CD14-positive monocyte (primary cell): ENCODE measurements around the gene AQP6. TPM values are rescaled to one million over a fixed set of nuclear protein-coding genes. Genes with fewer than 3 reads are reported as not detected.
A peak's percentile ranks its signal among the peaks of the same experiment; 100 is the strongest.

Experiments
- DNase-seq, 3 donors: peaks; one replicate each; pipeline ENCODE4 v3.0.0-alpha.2; 2011 to 2022
- H2AFZ ChIP-seq: 2 replicates; pipeline ENCODE4 v1.6.0; 2012; ENCODE audit warnings: mild to moderate bottlenecking, low read depth, low read length, inconsistent platforms; ENCODE audit not compliant: insufficient read depth, poor library complexity, severe bottlenecking
- H3K27ac ChIP-seq, 2 donors: 1 replicate in 1 of 2; 2 replicates in 1 of 2; pipeline ENCODE4 v1.5.1; 2012 to 2013; ENCODE audit warnings: low read length in 2 of 2, control low read depth in 1 of 2, inconsistent platforms in 1 of 2, low read depth in 1 of 2, mild to moderate bottlenecking in 1 of 2
- H3K27me3 ChIP-seq, 2 donors: one replicate each; pipeline versions ENCODE4 v1.6.0 to v1.6.1; 2011 to 2013; ENCODE audit warnings: low read length in 2 of 2; ENCODE audit not compliant: control insufficient read depth in 2 of 2, insufficient read depth in 2 of 2
- H3K36me3 ChIP-seq, 2 donors: replicated peaks in 1 of 2; 1 replicate in 1 of 2; 2 replicates in 1 of 2; pipeline versions ENCODE4 v1.5.1 to v1.6.1; 2012 to 2013; ENCODE audit warnings: low read length in 2 of 2, control low read depth in 1 of 2, inconsistent platforms in 1 of 2, mild to moderate bottlenecking in 1 of 2; ENCODE audit not compliant: insufficient read depth in 2 of 2, control insufficient read depth in 1 of 2
- H3K4me1 ChIP-seq, 2 donors: 1 replicate in 1 of 2; 2 replicates in 1 of 2; pipeline versions ENCODE4 v1.5.1 to v1.6.1; 2012 to 2013; ENCODE audit warnings: low read length in 2 of 2, control low read depth in 1 of 2, inconsistent platforms in 1 of 2, mild to moderate bottlenecking in 1 of 2, moderate library complexity in 1 of 2; ENCODE audit not compliant: insufficient read depth in 2 of 2, control insufficient read depth in 1 of 2
- H3K4me2 ChIP-seq: replicated peaks from 2 replicates; pipeline ENCODE3; 2012; ENCODE audit warnings: low read length, moderate library complexity, mild to moderate bottlenecking; ENCODE audit not compliant: poor library complexity, severe bottlenecking; ENCODE audit errors: extremely low read depth
- H3K4me3 ChIP-seq, 3 experiments: fragments of 200-600 bp in 1 of 3; sonication (generic) in 1 of 3; replicated peaks in 1 of 3; 1 replicate in 2 of 3; 2 replicates in 1 of 3; pipeline ENCODE4 v1.5.1; 2011 to 2013; ENCODE audit warnings: low read length in 3 of 3, mild to moderate bottlenecking in 3 of 3, control low read depth in 2 of 3, low read depth in 2 of 3, inconsistent platforms in 1 of 3, moderate library complexity in 1 of 3
- H3K79me2 ChIP-seq: 2 replicates; pipeline ENCODE4 v1.6.0; 2012; ENCODE audit warnings: mild to moderate bottlenecking, control low read depth, inconsistent platforms, low read length, moderate library complexity; ENCODE audit not compliant: insufficient read depth
- H3K9ac ChIP-seq: 2 replicates; pipeline ENCODE4 v1.6.0; 2017; ENCODE audit warnings: low read length, mild to moderate bottlenecking; ENCODE audit not compliant: insufficient read depth, poor library complexity, severe bottlenecking
- H3K9me3 ChIP-seq, 2 donors: replicated peaks in 1 of 2; 1 replicate in 1 of 2; 2 replicates in 1 of 2; pipeline versions ENCODE4 v1.5.1 to v1.6.1; 2012 to 2013; ENCODE audit warnings: low read length in 2 of 2, control low read depth in 1 of 2; ENCODE audit not compliant: control insufficient read depth in 1 of 2, insufficient read depth in 1 of 2
- H4K20me1 ChIP-seq: 2 replicates; pipeline ENCODE4 v1.6.0; 2012; ENCODE audit warnings: mild to moderate bottlenecking, low read length, control low read depth, moderate library complexity; ENCODE audit not compliant: insufficient read depth
- H3K27ac Mint-ChIP-seq, 7 donors: one replicate each; pipeline ENCODE4 v1.8.0; 2020; ENCODE audit warnings: mild to moderate bottlenecking in 7 of 7, mixed read lengths in 7 of 7, moderate library complexity in 6 of 7, inconsistent platforms in 2 of 7
- H3K27me3 Mint-ChIP-seq, 3 donors: one replicate each; pipeline ENCODE4 v1.8.0; 2021 to 2022; ENCODE audit warnings: low read depth in 3 of 3, mild to moderate bottlenecking in 3 of 3, mixed read lengths in 3 of 3, moderate library complexity in 3 of 3, inconsistent platforms in 1 of 3
- H3K36me3 Mint-ChIP-seq, 2 donors: one replicate each; pipeline ENCODE4 v1.8.0; 2020; ENCODE audit warnings: mixed read lengths in 2 of 2, inconsistent platforms in 1 of 2, mild to moderate bottlenecking in 1 of 2
- H3K4me1 Mint-ChIP-seq: one replicate; pipeline ENCODE4 v1.8.0; 2020; ENCODE audit warnings: mild to moderate bottlenecking, mixed read lengths
- H3K4me3 Mint-ChIP-seq, 2 donors: one replicate each; pipeline ENCODE4 v1.8.0; 2020; ENCODE audit warnings: mild to moderate bottlenecking in 2 of 2, mixed read lengths in 2 of 2, moderate library complexity in 1 of 2
- H3K9me3 Mint-ChIP-seq, 7 donors: one replicate each; pipeline ENCODE4 v1.8.0; 2020 to 2022; ENCODE audit warnings: mixed read lengths in 7 of 7, mild to moderate bottlenecking in 6 of 7, moderate library complexity in 6 of 7, inconsistent platforms in 2 of 7
- CTCF ChIP-seq: fragments of 200-600 bp; IDR thresholded peaks from one replicate; pipeline ENCODE4 v1.8.0; 2022; ENCODE audit warnings: antibody characterized with exemption, mild to moderate bottlenecking
- WGBS: methylation state at CpG from one replicate; pipeline ENCODE4 v1.1.5; 2013; ENCODE audit warnings: missing lambda C conversion rate; ENCODE audit not compliant: insufficient coverage; 5-methylcytosine and 5-hydroxymethylcytosine counted together
- intact Hi-C, 2 donors: fragments of 100-400 bp; cut with micrococcal nuclease; formaldehyde crosslinking; loops; one replicate each; pipeline versions ENCODE4 v1.15.0 to v1.15.1; 2023
- polyA plus RNA-seq, 3 donors: library from polyadenylated mRNA; depleted of rRNA in 1 of 3; unstranded in 2 of 3; stranded (reverse) in 1 of 3; fragments of 300-500 nt in 2 of 3; fragments of >200 nt in 1 of 3; fragmentation: Illumina TruSeq in 2 of 3; gene quantifications; 1 replicate in 2 of 3; 2 replicates in 1 of 3; pipeline ENCODE4 v1.2.3, GENCODE V29; 2012 to 2021

The AQP6 gene
- polyA plus RNA-seq, 3 donors: 0.04 TPM; not detected in 2

- H3K4me3 Mint-ChIP-seq: no peak overlapping the region
- no peaks in the 10 kb centered on the region for H3K36me3 ChIP-seq
- DNase-seq: no peak
- H3K9me3 ChIP-seq: no peaks in the 10 kb centered on the region
- peaks cover 16% of the 10 kb centered on the region for H3K4me1 Mint-ChIP-seq
- no peak overlapping the region for H3K4me2 ChIP-seq
- peaks cover 0 to 54% of the 10 kb centered on the region in 2 donors for H3K27me3 ChIP-seq
- H4K20me1 ChIP-seq: no peaks in the 10 kb centered on the region
- no peak overlapping the region for H3K4me3 ChIP-seq
- intact Hi-C loops: loop anchor here (5.0 to 10.0 kb wide), 2 partner anchors 88 to 206 kb away; partner anchors contain the start of gene ASIC1 (in 1 of the 2)
- no peaks in the 10 kb centered on the region for H3K36me3 Mint-ChIP-seq
- WGBS: 59% methylated on average over 3 of the region's 5 CpGs
- H3K79me2 ChIP-seq: no peaks in the 10 kb centered on the region
- no peak for TF ChIP-seq CTCF
- H3K27me3 Mint-ChIP-seq: peaks cover 33 to 43% (median 34%) of the 10 kb centered on the region in 3 donors
- peaks cover 0 to 2% (median 0%) of the 10 kb centered on the region in 7 donors for H3K9me3 Mint-ChIP-seq
- H2AFZ ChIP-seq: no peak overlapping the region
- no peak overlapping the region for H3K27ac Mint-ChIP-seq
- no peak overlapping the region for H3K27ac ChIP-seq
- peaks cover 19 to 28% of the 10 kb centered on the region in 2 donors for H3K4me1 ChIP-seq
- H3K9ac ChIP-seq: no peak overlapping the region
These were observed 3.7 kb upstream of the AQP6 start for GRCh38 chr12:49969027-49969426.

- peaks cover 0 to 46% of the 10 kb centered on the region in 2 donors for H3K27me3 ChIP-seq
- H3K9ac ChIP-seq: no peak overlapping the region
- no peak overlapping the region for H3K27ac ChIP-seq
- H3K36me3 Mint-ChIP-seq: no peaks in the 10 kb centered on the region
- H3K4me3 ChIP-seq: no peak overlapping the region
- peaks cover 25 to 37% (median 26%) of the 10 kb centered on the region in 3 donors for H3K27me3 Mint-ChIP-seq
- peak in 2 of 3 donors; percentile 26 to 37 for DNase-seq
- no peaks in the 10 kb centered on the region for H3K9me3 ChIP-seq
- H4K20me1 ChIP-seq: no peaks in the 10 kb centered on the region
- H3K36me3 ChIP-seq: no peaks in the 10 kb centered on the region
- WGBS: 70% methylated on average over 12 of the region's 12 CpGs
- H3K4me1 ChIP-seq: peaks cover 26 to 36% of the 10 kb centered on the region in 2 donors
- intact Hi-C loops: loop anchor here (5.0 to 10.0 kb wide), 2 partner anchors 87 to 205 kb away; partner anchors contain the start of gene ASIC1 (in 1 of the 2)
- peaks cover 24% of the 10 kb centered on the region for H3K4me1 Mint-ChIP-seq
- no peak overlapping the region for H3K27ac Mint-ChIP-seq
- no peak overlapping the region for H3K4me2 ChIP-seq
- peaks cover 0 to 2% (median 0%) of the 10 kb centered on the region in 7 donors for H3K9me3 Mint-ChIP-seq
- TF ChIP-seq CTCF: no peak
- H3K4me3 Mint-ChIP-seq: no peak overlapping the region
- H3K79me2 ChIP-seq: no peaks in the 10 kb centered on the region
- no peak overlapping the region for H2AFZ ChIP-seq
These were observed 2.9 kb upstream of the AQP6 start for GRCh38 chr12:49969651-49970429.
